Parathyroid adenoma (tissue), 2 donors: ENCODE results near the gene SENP5.

Experiments
- H2AFZ ChIP-seq: fragments of 300-600 bp; sonication (generic); one replicate; pipeline ENCODE4 v1.7.0; 2017; ENCODE audit warnings: antibody characterized with exemption, mild to moderate bottlenecking
- H3K27ac ChIP-seq: fragments of 300-600 bp; sonication (generic); one replicate; pipeline ENCODE4 v1.7.0; 2017
- H3K27me3 ChIP-seq: fragments of 300-600 bp; sonication (generic); one replicate; pipeline ENCODE4 v1.7.0; 2017; ENCODE audit warnings: low read length; ENCODE audit not compliant: control insufficient read depth, insufficient read depth
- H3K36me3 ChIP-seq: fragments of 300-600 bp; sonication (generic); one replicate; pipeline ENCODE4 v1.7.0; 2017; ENCODE audit warnings: low read length; ENCODE audit not compliant: control insufficient read depth, insufficient read depth
- H3K4me1 ChIP-seq: fragments of 300-600 bp; sonication (generic); one replicate; pipeline ENCODE4 v1.7.0; 2017; ENCODE audit warnings: control low read depth
- H3K4me2 ChIP-seq: fragments of 300-600 bp; sonication (generic); one replicate; pipeline ENCODE4 v1.7.0; 2017; ENCODE audit warnings: low read length
- H3K4me3 ChIP-seq: fragments of 300-600 bp; sonication (generic); one replicate; pipeline ENCODE4 v1.7.0; 2017; ENCODE audit warnings: low read depth, low read length
- H3K79me2 ChIP-seq: fragments of 300-600 bp; sonication (generic); one replicate; pipeline ENCODE4 v1.7.0; 2017; ENCODE audit warnings: control low read depth
- H3K9ac ChIP-seq: fragments of 300-600 bp; sonication (generic); one replicate; pipeline ENCODE4 v1.7.0; 2017; ENCODE audit warnings: mild to moderate bottlenecking
- H3K9me3 ChIP-seq: fragments of 300-600 bp; sonication (generic); one replicate; pipeline ENCODE4 v1.7.0; 2017; ENCODE audit warnings: low read length; ENCODE audit not compliant: control insufficient read depth
- TF ChIP-seq, protein P1 (sequence below): fragments of 300-600 bp; sonication (generic); IDR thresholded peaks from one replicate; pipeline ENCODE4 v1.7.0; 2017; ENCODE audit warnings: antibody characterized with exemption, mild to moderate bottlenecking
- donor health status: primary hyperparathyroidism.

SENP5 gene

DNA sequence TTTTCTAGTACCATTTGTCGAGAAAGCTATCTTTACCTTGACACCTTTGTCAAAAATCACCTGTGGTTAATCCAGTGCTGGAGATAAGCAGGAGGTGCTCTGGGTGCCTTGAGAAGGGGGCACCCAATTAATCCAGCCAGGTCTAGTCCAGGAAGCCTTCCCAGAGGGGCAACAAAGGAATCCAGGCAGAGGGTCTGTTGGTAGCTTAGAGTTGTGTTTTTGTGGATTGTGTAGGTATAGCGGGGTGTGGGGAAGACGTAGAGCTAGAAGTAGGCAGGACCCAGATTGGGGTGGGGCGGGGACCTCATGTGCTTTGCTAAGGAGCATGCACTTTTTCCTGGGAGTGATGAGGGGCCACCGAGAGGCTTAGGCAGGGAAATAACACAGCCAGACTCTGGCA lies 106.9 kb downstream of the SENP5 start:
- Histone ChIP-seq H3K36me3 (no peaks in the 10 kb centered on the region), H3K9me3 (no peaks in the 10 kb centered on the region), H3K9ac (no peak overlapping the region), H3K4me1 (peaks cover 2% of the 10 kb centered on the region), H3K79me2 (no peaks in the 10 kb centered on the region), H3K27ac (no peak overlapping the region), H3K27me3 (no peaks in the 10 kb centered on the region), H2AFZ (no peak overlapping the region), H3K4me2 (no peak overlapping the region), H3K4me3 (no peak overlapping the region)
- TF ChIP-seq, protein P1, sequence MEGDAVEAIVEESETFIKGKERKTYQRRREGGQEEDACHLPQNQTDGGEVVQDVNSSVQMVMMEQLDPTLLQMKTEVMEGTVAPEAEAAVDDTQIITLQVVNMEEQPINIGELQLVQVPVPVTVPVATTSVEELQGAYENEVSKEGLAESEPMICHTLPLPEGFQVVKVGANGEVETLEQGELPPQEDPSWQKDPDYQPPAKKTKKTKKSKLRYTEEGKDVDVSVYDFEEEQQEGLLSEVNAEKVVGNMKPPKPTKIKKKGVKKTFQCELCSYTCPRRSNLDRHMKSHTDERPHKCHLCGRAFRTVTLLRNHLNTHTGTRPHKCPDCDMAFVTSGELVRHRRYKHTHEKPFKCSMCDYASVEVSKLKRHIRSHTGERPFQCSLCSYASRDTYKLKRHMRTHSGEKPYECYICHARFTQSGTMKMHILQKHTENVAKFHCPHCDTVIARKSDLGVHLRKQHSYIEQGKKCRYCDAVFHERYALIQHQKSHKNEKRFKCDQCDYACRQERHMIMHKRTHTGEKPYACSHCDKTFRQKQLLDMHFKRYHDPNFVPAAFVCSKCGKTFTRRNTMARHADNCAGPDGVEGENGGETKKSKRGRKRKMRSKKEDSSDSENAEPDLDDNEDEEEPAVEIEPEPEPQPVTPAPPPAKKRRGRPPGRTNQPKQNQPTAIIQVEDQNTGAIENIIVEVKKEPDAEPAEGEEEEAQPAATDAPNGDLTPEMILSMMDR, result no peak

DNA sequence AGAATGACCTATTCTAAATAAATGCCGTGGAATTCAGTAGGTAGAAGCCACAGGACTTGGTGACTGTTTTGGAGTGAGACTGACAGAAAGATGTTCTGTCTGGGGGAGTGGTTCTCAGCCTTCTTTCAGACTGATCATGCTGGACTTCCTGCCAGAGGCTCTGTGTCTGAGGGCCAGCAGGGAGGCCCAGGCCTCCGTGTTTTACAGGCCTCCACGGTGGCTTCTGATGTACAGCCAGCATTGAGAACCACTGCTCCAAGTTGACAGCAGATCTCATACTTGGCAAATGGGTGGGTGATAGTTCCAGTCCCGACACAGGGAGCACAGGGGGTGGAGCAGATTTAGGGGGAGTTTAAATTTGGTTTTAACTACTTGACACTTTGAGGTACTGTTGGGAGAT lies 107.6 kb downstream of the SENP5 start:
- no peaks in the 10 kb centered on the region for H3K9me3 ChIP-seq
- no peaks in the 10 kb centered on the region for H3K36me3 ChIP-seq
- peaks cover 2% of the 10 kb centered on the region for H3K4me1 ChIP-seq
- no peak overlapping the region for H3K4me2 ChIP-seq
- H3K79me2 ChIP-seq, result no peaks in the 10 kb centered on the region
- H2AFZ ChIP-seq, result no peak overlapping the region
- H3K9ac ChIP-seq, result no peak overlapping the region
- no peak overlapping the region for H3K4me3 ChIP-seq
- H3K27me3 ChIP-seq, result no peaks in the 10 kb centered on the region
- no peak overlapping the region for H3K27ac ChIP-seq
- TF ChIP-seq, protein P1, result no peak

DNA sequence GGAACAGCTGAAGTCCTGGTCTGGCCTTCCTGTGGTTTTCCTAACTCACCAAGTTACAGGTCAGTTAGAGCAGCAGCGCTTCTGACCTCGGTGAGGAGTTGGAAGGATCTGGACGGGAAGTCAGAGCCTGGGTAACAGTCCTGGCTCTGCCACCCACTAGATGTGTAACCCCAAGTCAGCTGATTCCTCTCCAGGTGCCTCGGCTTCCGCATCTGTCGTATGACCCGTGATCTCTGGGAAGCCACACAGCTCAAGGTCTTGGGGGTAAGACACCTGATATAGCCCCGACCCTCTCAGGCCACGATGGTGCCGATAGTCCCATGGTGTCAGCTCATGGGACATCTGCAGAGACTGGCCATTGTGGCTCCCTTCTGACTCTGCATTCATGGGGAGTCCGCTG lies 109.2 kb downstream of the SENP5 start:
- no peak overlapping the region for H3K27ac ChIP-seq
- TF ChIP-seq, protein P1, result no peak
- no peak overlapping the region for H3K4me3 ChIP-seq
- H3K9me3 ChIP-seq, result no peaks in the 10 kb centered on the region
- no peak overlapping the region for H3K9ac ChIP-seq
- no peaks in the 10 kb centered on the region for H3K79me2 ChIP-seq
- no peaks in the 10 kb centered on the region for H3K27me3 ChIP-seq
- peaks cover 2% of the 10 kb centered on the region for H3K4me1 ChIP-seq
- no peaks in the 10 kb centered on the region for H3K36me3 ChIP-seq
- H2AFZ ChIP-seq, result no peak overlapping the region
- no peak overlapping the region for H3K4me2 ChIP-seq

DNA sequence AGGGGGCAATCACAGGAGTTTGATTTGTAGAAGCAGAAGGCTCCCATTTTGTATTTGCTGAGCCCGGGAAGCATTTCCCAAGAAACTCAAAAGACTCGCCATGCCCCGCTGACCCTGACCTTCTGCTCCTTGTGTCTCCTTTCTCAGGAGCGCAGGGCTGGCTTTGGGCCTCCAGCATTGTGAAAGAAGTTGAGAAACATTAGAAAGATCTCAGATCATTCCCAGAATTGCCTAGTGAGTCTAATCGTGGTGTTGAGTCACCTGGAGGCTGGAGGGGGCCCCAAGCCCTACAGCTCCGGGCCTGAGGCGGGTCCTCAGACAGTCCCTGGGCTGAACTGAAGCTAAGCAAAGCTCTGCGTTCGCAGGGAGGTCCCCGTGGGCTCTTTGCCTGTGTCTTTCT lies 111.8 kb downstream of the SENP5 start:
- peak overlapping the region; percentile 17 for H2AFZ ChIP-seq
- H3K4me3 ChIP-seq, result no peak overlapping the region
- H3K27ac ChIP-seq, result no peak overlapping the region
- no peaks in the 10 kb centered on the region for H3K79me2 ChIP-seq
- H3K4me2 ChIP-seq, result no peak overlapping the region
- H3K9me3 ChIP-seq, result no peaks in the 10 kb centered on the region
- H3K4me1 ChIP-seq, result peaks cover 3% of the 10 kb centered on the region
- H3K36me3 ChIP-seq, result no peaks in the 10 kb centered on the region
- H3K27me3 ChIP-seq, result no peaks in the 10 kb centered on the region
- TF ChIP-seq, protein P1, result no peak
- H3K9ac ChIP-seq, result no peak overlapping the region

DNA sequence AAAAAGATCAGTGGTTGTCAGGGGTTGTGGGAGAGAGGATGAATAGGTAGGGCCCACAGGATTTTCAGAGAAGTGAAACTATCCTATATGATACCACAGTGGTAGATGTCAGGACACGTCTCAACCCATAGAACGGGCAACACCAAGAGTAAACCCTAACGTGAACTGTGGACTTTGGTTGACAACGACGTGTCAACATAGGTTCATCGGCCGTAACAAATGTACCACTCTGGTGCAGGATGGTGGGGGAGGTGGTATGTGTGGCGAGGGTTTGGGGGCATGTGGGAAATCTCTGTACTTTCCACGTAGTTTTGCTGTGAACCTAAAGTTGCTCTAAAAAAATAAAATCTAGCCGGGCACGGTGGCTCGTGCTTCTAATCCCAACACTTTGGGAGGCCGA lies 113.9 kb downstream of the SENP5 start:
- Histone ChIP-seq H3K27me3 (no peaks in the 10 kb centered on the region), H3K9ac (no peak overlapping the region), H3K79me2 (no peaks in the 10 kb centered on the region), H3K4me3 (no peak overlapping the region), H3K36me3 (no peaks in the 10 kb centered on the region), H2AFZ (no peak overlapping the region), H3K4me1 (peaks cover 17% of the 10 kb centered on the region), H3K9me3 (no peaks in the 10 kb centered on the region), H3K27ac (no peak overlapping the region), H3K4me2 (no peak overlapping the region)
- TF ChIP-seq, protein P1, result no peak
